SK-N-SH treated with all-trans-retinoic acid at 6 μM for 48 hours (cell line): ENCODE results near the gene CPEB3.

ENCODE experiments used
- ARNTL ChIP-seq: fragments of 450-650 bp; formaldehyde crosslinking; IDR thresholded peaks from 2 replicates; pipeline ENCODE4 v1.5.0; 2020; ENCODE audit warnings: low read depth, mild to moderate bottlenecking, moderate library complexity, borderline replicate concordance
- BACH2 ChIP-seq: fragments of 250-450 bp; sonication (Bioruptor Pico); IDR thresholded peaks from 2 replicates; pipeline ENCODE4 v1.9.0; 2021; ENCODE audit warnings: mild to moderate bottlenecking, borderline replicate concordance
- CREB5 ChIP-seq: fragments of 250-450 bp; sonication (Bioruptor Pico); IDR thresholded peaks from 2 replicates; pipeline ENCODE4 v1.5.1; 2020; ENCODE audit warnings: low read depth, mild to moderate bottlenecking, moderate library complexity
- CSDC2 ChIP-seq: fragments of 250-450 bp; sonication (Bioruptor Pico); IDR thresholded peaks from 2 replicates; pipeline ENCODE4 v1.5.0; 2020; ENCODE audit warnings: mild to moderate bottlenecking, moderate library complexity
- ESRRG ChIP-seq: fragments of 250-450 bp; sonication (Bioruptor Pico); IDR thresholded peaks from 2 replicates; pipeline ENCODE4 v1.6.1; 2021; ENCODE audit warnings: mild to moderate bottlenecking
- PATZ1 ChIP-seq: fragments of 250-450 bp; sonication (Bioruptor Pico); IDR thresholded peaks from 2 replicates; pipeline ENCODE4 v1.8.0; 2020; ENCODE audit warnings: mild to moderate bottlenecking, moderate library complexity, borderline replicate concordance
- SNAI2 ChIP-seq: fragments of 250-450 bp; sonication (Bioruptor Pico); IDR thresholded peaks from 2 replicates; pipeline ENCODE4 v1.5.0; 2020; ENCODE audit warnings: mild to moderate bottlenecking, moderate library complexity
- TCF4 ChIP-seq: fragments of 250-450 bp; sonication (Bioruptor Pico); IDR thresholded peaks from 2 replicates; pipeline ENCODE4 v1.8.0; 2021; ENCODE audit warnings: mild to moderate bottlenecking, moderate library complexity, borderline replicate concordance
- ZFP30 ChIP-seq: fragments of 450-650 bp; formaldehyde crosslinking; IDR thresholded peaks from 2 replicates; pipeline ENCODE4 v1.5.0; 2022; ENCODE audit warnings: mild to moderate bottlenecking, moderate library complexity
- ZNF565 ChIP-seq: fragments of 450-650 bp; formaldehyde crosslinking; conservative IDR thresholded peaks from 2 replicates; pipeline ENCODE4 v1.5.0; 2020; ENCODE audit warnings: low read depth, mild to moderate bottlenecking, moderate library complexity

- TF ChIP-seq PATZ1 (no peak), CSDC2 (CRISPR knock-in tag) (no peak), ZFP30 (CRISPR knock-in tag) (no peak), CREB5 (CRISPR knock-in tag) (no peak), ESRRG (no peak), SNAI2 (no peak), ZNF565 (CRISPR knock-in tag) (no peak), ARNTL (CRISPR knock-in tag) (no peak), BACH2 (no peak), TCF4 (CRISPR knock-in tag) (no peak)
These were observed 211.9 kb downstream of the CPEB3 start for GRCh38 chr10:92079003-92079402.
